ENCODE data around the gene COX6B2. TPM values are rescaled to one million over a fixed set of nuclear protein-coding genes. Genes with fewer than 3 reads are reported as not detected.
A peak's percentile ranks its signal among the peaks of the same experiment; 100 is the strongest.

The COX6B2 gene
- total and polyA plus RNA-seq, 2 of the 8 experiments (the other 6 are each of a cell fraction or from before 2014, with no cell fraction given): 4.9 to 6.4 TPM

GRCh38 chr19:55384920-55385723 lies 30.6 kb upstream of the COX6B2 start:
- H3K14ac ChIP-seq (ENCODE audit: insufficient read length): no peak overlapping the region
- WGBS, 2 experiments (ENCODE audit: extremely low coverage in 1 of 2, insufficient coverage in 1 of 2, insufficient read length in 1 of 2, insufficient replicate concordance in 2 of 2, low coverage in 1 of 2, low lambda C conversion rate in 2 of 2, missing lambda C conversion rate in 1 of 2): 3% methylated on average over 32 of the region's 34 CpGs; no CpG with 5 or more reads in 1 of the 2 experiments
- peak overlapping the region; percentile 91 for H4K5ac ChIP-seq (ENCODE audit: insufficient read length, low read depth, low read length)
- peak overlapping the region; percentile 83 for H3K56ac ChIP-seq (replicated peaks; ENCODE audit: insufficient read length, low read depth, low read length)
- H2AK5ac ChIP-seq (ENCODE audit: low read depth, low read length): peak overlapping the region; percentile 88
- H3K4ac ChIP-seq (replicated peaks; ENCODE audit: insufficient read length, low read depth, low read length): no peak overlapping the region
- H3K18ac ChIP-seq (ENCODE audit: extremely low read depth, low read length): peak overlapping the region; percentile 99
- peak overlapping the region; percentile 86; the same call in 1 of the 2 replicates for H3K27ac ChIP-seq (ENCODE audit: low read depth, low read length)
- peak overlapping the region; percentile 98 for H2AFZ ChIP-seq (ENCODE audit: low read length)
- no peak overlapping the region for H2BK120ac ChIP-seq (replicated peaks; ENCODE audit: low read depth, low read length)
- no peak overlapping the region for H4K8ac ChIP-seq (ENCODE audit: extremely low read depth, insufficient read depth, low read length)
- H2BK15ac ChIP-seq (ENCODE audit: low read length): peak overlapping the region; percentile 96; the same call in 1 of the 2 replicates
- peak overlapping the region; percentile 90 for H2BK5ac ChIP-seq (ENCODE audit: low read depth, low read length)
- no peaks in the 10 kb centered on the region for H3K9me3 ChIP-seq (ENCODE audit: insufficient read depth in 2 of 2, low read depth in 1 of 2, low read length in 1 of 2)
- peaks cover 0 to 6% (median 3%) of the 10 kb centered on the region in 4 experiments; a peak in 3 of 7 replicates for H3K27me3 ChIP-seq (replicated peaks in 1 of 4; ENCODE audit: control insufficient read depth in 3 of 4, extremely low read depth in 1 of 4, insufficient read depth in 3 of 4, low read length in 3 of 4)
- H3K4me1 ChIP-seq (replicated peaks in 1 of 4; ENCODE audit: control insufficient read depth in 3 of 4, insufficient read depth in 4 of 4, low read length in 3 of 4): peaks cover 0 to 43% (median 34%) of the 10 kb centered on the region in 4 experiments; a peak in 6 of 7 replicates
- peaks cover 33% of the 10 kb centered on the region for H3K79me1 ChIP-seq (ENCODE audit: low read depth, low read length)
- peak overlapping the region; percentile 87 to 95 for H3K4me2 ChIP-seq (ENCODE audit: insufficient read depth in 1 of 2, low read depth in 2 of 2, low read length in 2 of 2)
- peak overlapping the region; percentile 71 for H4K91ac ChIP-seq (replicated peaks; ENCODE audit: insufficient read length, low read length)
- peak overlapping the region in 3 of 4 experiments; percentile 80 to 93 (median 85); a peak in 6 of 7 replicates for H3K9ac ChIP-seq (replicated peaks in 1 of 4; ENCODE audit: extremely low read depth in 1 of 4, low read depth in 3 of 4, low read length in 3 of 4)
- DNase-seq (ENCODE audit: low read depth in 1 of 2, low spot score in 2 of 2) (peak; percentile 71 to 98), FAIRE-seq (peak; percentile 57)
- peaks cover 17 to 27% of the 10 kb centered on the region in 2 experiments; a peak in 3 of 4 replicates for H3K79me2 ChIP-seq (ENCODE audit: control insufficient read depth in 1 of 2, insufficient read depth in 2 of 2, low read length in 2 of 2)
- peak overlapping the region; percentile 84 for H2BK12ac ChIP-seq (ENCODE audit: low read depth, low read length)
- 0 out of 2 replicates have a peak overlapping the region, but pooled peaks have one; percentile 61 for H2BK20ac ChIP-seq (ENCODE audit: low read length)
- H3K23me2 ChIP-seq (ENCODE audit: low read depth, low read length): peaks cover 31% of the 10 kb centered on the region
- H3K4me3 ChIP-seq (ENCODE audit: extremely low read depth in 1 of 4, insufficient read depth in 2 of 4, low read depth in 3 of 4, low read length in 4 of 4): peak overlapping the region; percentile 89 to 97 (median 94)
- no peak overlapping the region for H3K23ac ChIP-seq (ENCODE audit: insufficient read length)
- ChIA-PET POLR2A (ENCODE audit: partially characterized antibody) (interaction anchor here (0.6 to 26.7 kb wide), 27 partner anchors 8 to 269 kb away, joined by 3 to 874 read pairs (median 7); partner anchors contain the start of genes COX6B2, HSPBP1, IL11 and KMT5C), CTCF (ENCODE audit: partially characterized antibody) (interaction anchor here (0.9 to 3.2 kb wide), 12 partner anchors 13 to 244 kb away, joined by 3 to 37 read pairs (median 6); partner anchors contain the start of gene UBE2S)
- peaks cover 25 to 44% of the 10 kb centered on the region in 2 experiments for H4K20me1 ChIP-seq (replicated peaks in 1 of 2; ENCODE audit: control insufficient read depth in 1 of 2, insufficient read depth in 2 of 2, low read length in 2 of 2)
- H3K36me3 ChIP-seq (ENCODE audit: control insufficient read depth in 2 of 4, insufficient read depth in 4 of 4, low read length in 3 of 4): peaks cover 23 to 35% (median 26%) of the 10 kb centered on the region in 4 experiments
- TF ChIP-seq, protein P1, sequence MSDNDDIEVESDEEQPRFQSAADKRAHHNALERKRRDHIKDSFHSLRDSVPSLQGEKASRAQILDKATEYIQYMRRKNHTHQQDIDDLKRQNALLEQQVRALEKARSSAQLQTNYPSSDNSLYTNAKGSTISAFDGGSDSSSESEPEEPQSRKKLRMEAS (IDR thresholded peaks at IDR 0.05): peak; percentile 24; the same call in 1 of the 2 replicates
- TF ChIP-seq RXRA (IDR thresholded peaks at IDR 0.05; ENCODE audit: insufficient read depth, low read depth, low read length) (no peak), RBBP5 (IDR thresholded peaks at IDR 0.05; ENCODE audit: borderline replicate concordance, low read depth, low read length) (0 out of 2 replicates have a peak, but pooled peaks have one; percentile 15), RNF2 (IDR thresholded peaks at IDR 0.05; ENCODE audit: borderline replicate concordance, low read depth, low read length, missing control alignments, poor library complexity, severe bottlenecking) (no peak), EGR1 (IDR thresholded peaks at IDR 0.05; ENCODE audit: borderline replicate concordance, low read depth, low read length) (no peak), HDAC6 (IDR thresholded peaks at IDR 0.05; ENCODE audit: low read depth, low read length) (no peak), ASH2L (IDR thresholded peaks at IDR 0.05; ENCODE audit: low read length) (no peak)
- TF ChIP-seq, protein P2, sequence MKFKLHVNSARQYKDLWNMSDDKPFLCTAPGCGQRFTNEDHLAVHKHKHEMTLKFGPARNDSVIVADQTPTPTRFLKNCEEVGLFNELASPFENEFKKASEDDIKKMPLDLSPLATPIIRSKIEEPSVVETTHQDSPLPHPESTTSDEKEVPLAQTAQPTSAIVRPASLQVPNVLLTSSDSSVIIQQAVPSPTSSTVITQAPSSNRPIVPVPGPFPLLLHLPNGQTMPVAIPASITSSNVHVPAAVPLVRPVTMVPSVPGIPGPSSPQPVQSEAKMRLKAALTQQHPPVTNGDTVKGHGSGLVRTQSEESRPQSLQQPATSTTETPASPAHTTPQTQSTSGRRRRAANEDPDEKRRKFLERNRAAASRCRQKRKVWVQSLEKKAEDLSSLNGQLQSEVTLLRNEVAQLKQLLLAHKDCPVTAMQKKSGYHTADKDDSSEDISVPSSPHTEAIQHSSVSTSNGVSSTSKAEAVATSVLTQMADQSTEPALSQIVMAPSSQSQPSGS (IDR thresholded peaks at IDR 0.05; ENCODE audit: low read length): no peak

Measured in H1 (cell line).